GM23338 (cell line): ENCODE results near the gene CYTL1. TPM values are rescaled to one million over a fixed set of nuclear protein-coding genes. Genes with fewer than 3 reads are reported as not detected.

Experiments
- ATAC-seq: fragments of 200-7000 bp; cut with Tn5 transposase; 3 replicates; pipeline ENCODE4 v1.9.1; 2020
- DNase-seq: peaks from one replicate; pipeline ENCODE4 v3.0.0-alpha.2; 2015; ENCODE audit warnings: low spot score
- H2AFZ ChIP-seq: fragments of 200-600 bp; sonication (generic); 2 replicates; pipeline ENCODE4 v1.8.0; 2016; ENCODE audit warnings: antibody characterized with exemption, mild to moderate bottlenecking, moderate library complexity
- H3F3A ChIP-seq: fragments of 200-600 bp; sonication (generic); replicated peaks from 2 replicates; pipeline ENCODE4 v1.8.0; 2017; ENCODE audit warnings: antibody characterized with exemption, mixed run types, low read depth
- H3K27ac ChIP-seq: fragments of 200-600 bp; sonication (generic); 2 replicates; pipeline ENCODE4 v1.6.1; 2016; ENCODE audit warnings: low read depth
- H3K27me3 ChIP-seq: fragments of 200-600 bp; sonication (generic); 2 replicates; pipeline ENCODE4 v1.8.0; 2016; ENCODE audit warnings: mild to moderate bottlenecking, mixed run types, moderate library complexity; ENCODE audit not compliant: insufficient read depth
- H3K36me3 ChIP-seq: fragments of 200-600 bp; sonication (generic); 2 replicates; pipeline ENCODE4 v1.8.0; 2016; ENCODE audit warnings: mild to moderate bottlenecking; ENCODE audit not compliant: insufficient read depth
- H3K4me1 ChIP-seq: fragments of 200-600 bp; sonication (generic); 2 replicates; pipeline ENCODE4 v1.8.0; 2016; ENCODE audit warnings: mild to moderate bottlenecking, moderate library complexity; ENCODE audit not compliant: insufficient read depth
- H3K4me2 ChIP-seq: fragments of 200-600 bp; sonication (generic); 2 replicates; pipeline ENCODE4 v1.7.1; 2017; ENCODE audit warnings: mixed run types
- H3K4me3 ChIP-seq: fragments of 200-600 bp; sonication (generic); 2 replicates; pipeline ENCODE4 v1.6.1; 2016; ENCODE audit warnings: mixed run types
- H3K79me2 ChIP-seq: fragments of 200-600 bp; sonication (generic); replicated peaks from 2 replicates; pipeline ENCODE4 v1.8.0; 2017; ENCODE audit warnings: mild to moderate bottlenecking; ENCODE audit not compliant: insufficient read depth
- H3K9me2 ChIP-seq: fragments of 200-600 bp; sonication (generic); 2 replicates; pipeline ENCODE4 v1.8.0; 2017; ENCODE audit not compliant: insufficient read depth
- H4K20me1 ChIP-seq: fragments of 200-600 bp; sonication (generic); replicated peaks from 2 replicates; pipeline ENCODE4 v1.8.0; 2017; ENCODE audit warnings: mild to moderate bottlenecking; ENCODE audit not compliant: insufficient read depth
- H3K27ac Mint-ChIP-seq: 2 replicates; pipeline ENCODE4 v1.8.0; 2020; ENCODE audit warnings: inconsistent platforms, mild to moderate bottlenecking, moderate library complexity, mixed read lengths
- H3K27me3 Mint-ChIP-seq: 3 replicates; pipeline ENCODE4 v1.8.0; 2022; ENCODE audit warnings: low read depth, mild to moderate bottlenecking, moderate library complexity, mixed read lengths, inconsistent platforms; ENCODE audit not compliant: insufficient read depth, poor library complexity
- H3K36me3 Mint-ChIP-seq: 3 replicates; pipeline ENCODE4 v1.8.0; 2021; ENCODE audit warnings: low read depth, mild to moderate bottlenecking, inconsistent platforms, moderate library complexity, mixed read lengths
- H3K4me1 Mint-ChIP-seq: 3 replicates; pipeline ENCODE4 v1.8.0; 2020; ENCODE audit warnings: mild to moderate bottlenecking, inconsistent platforms, mixed read lengths
- H3K4me3 Mint-ChIP-seq: 3 replicates; pipeline ENCODE4 v1.8.0; 2021; ENCODE audit warnings: moderate library complexity, mild to moderate bottlenecking, inconsistent platforms, mixed read lengths
- H3K9me3 Mint-ChIP-seq: 3 replicates; pipeline ENCODE4 v1.8.0; 2020; ENCODE audit warnings: moderate library complexity, mild to moderate bottlenecking, inconsistent platforms, mixed read lengths
- ETS1 ChIP-seq: IDR thresholded peaks from 2 replicates; pipeline ENCODE4 v1.6.1; 2016; ENCODE audit warnings: antibody characterized with exemption
- EZH2 ChIP-seq: fragments of 200-600 bp; sonication (generic); IDR thresholded peaks from one replicate; pipeline ENCODE4 v1.8.0; 2017; ENCODE audit warnings: antibody characterized with exemption, mild to moderate bottlenecking, low read depth; ENCODE audit not compliant: unreplicated experiment
- EZH2phosphoT487 ChIP-seq: fragments of 200-600 bp; sonication (generic); IDR thresholded peaks from one replicate; pipeline ENCODE4 v1.8.1; 2018; ENCODE audit warnings: antibody characterized with exemption; ENCODE audit not compliant: unreplicated experiment
- JUNB ChIP-seq: IDR thresholded peaks from one replicate; pipeline ENCODE4 v1.6.1; 2016; ENCODE audit warnings: antibody characterized with exemption; ENCODE audit not compliant: unreplicated experiment
- NANOG ChIP-seq: IDR thresholded peaks from 2 replicates; pipeline ENCODE4 v1.6.1; 2016; ENCODE audit warnings: antibody characterized with exemption, borderline replicate concordance
- POLR2AphosphoS5 ChIP-seq: IDR thresholded peaks from 2 replicates; pipeline ENCODE4 v1.6.1; 2016; ENCODE audit warnings: antibody characterized with exemption, low read depth
- REST ChIP-seq: IDR thresholded peaks from one replicate; pipeline ENCODE4 v1.6.1; 2018; ENCODE audit warnings: antibody characterized with exemption; ENCODE audit not compliant: unreplicated experiment
- STAT1 ChIP-seq: IDR thresholded peaks from one replicate; pipeline ENCODE4 v1.6.1; 2016; ENCODE audit warnings: antibody characterized with exemption; ENCODE audit not compliant: unreplicated experiment
- ZNF114 ChIP-seq: fragments of 250-450 bp; sonication (Bioruptor Pico); IDR thresholded peaks from 2 replicates; pipeline ENCODE4 v1.5.0; 2020; ENCODE audit warnings: mild to moderate bottlenecking, moderate library complexity
- ZNF331 ChIP-seq: fragments of 250-450 bp; sonication (Bioruptor Pico); IDR thresholded peaks from 2 replicates; pipeline ENCODE4 v1.5.0; 2020; ENCODE audit warnings: low read depth, mild to moderate bottlenecking, moderate library complexity
- ZNF462 ChIP-seq: fragments of 250-450 bp; sonication (Bioruptor Pico); IDR thresholded peaks from 2 replicates; pipeline ENCODE4 v1.5.0; 2020; ENCODE audit warnings: mild to moderate bottlenecking, moderate library complexity
- polyA plus RNA-seq: library from polyadenylated mRNA; unstranded; fragments of >200 nt; fragmentation: Nextera tagmentation; extraction: Ambion mirVana; gene quantifications from 2 replicates; pipeline ENCODE4 v1.2.1, GENCODE V29; 2016
- total RNA-seq: library from RNA; depleted of rRNA; stranded (reverse); fragments of >200 nt; shearing (Covaris generic); gene quantifications from 2 replicates; pipeline ENCODE4 v1.2.3, GENCODE V29; 2014

Gene CYTL1
- total and polyA plus RNA-seq, 2 experiments from 2014 or later, result 12.6 to 17.6 TPM

DNA sequence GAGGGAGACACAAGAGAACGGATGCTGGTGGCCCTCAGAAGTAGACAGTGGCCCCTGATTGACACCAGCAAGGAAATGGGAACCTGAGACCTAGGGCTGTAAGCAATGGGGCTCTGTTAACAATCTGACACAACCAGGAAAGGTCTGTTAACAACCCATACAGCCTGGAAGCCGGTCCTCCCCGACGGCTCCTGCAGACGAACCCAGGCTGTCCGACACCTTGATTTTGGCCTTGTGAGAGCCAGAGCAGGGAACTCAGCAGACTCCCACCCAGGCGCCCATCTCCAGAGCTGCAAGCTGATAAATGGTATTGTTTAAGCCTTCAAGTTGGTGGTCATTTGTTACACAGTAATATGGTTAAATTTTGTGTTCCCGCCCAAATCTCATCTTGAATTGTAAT is 10.2 kb upstream of the CYTL1 start:
- Mint-ChIP-seq H3K36me3 (no peaks in the 10 kb centered on the region; the same call in 2 of the 3 replicates), H3K27me3 (no peaks in the 10 kb centered on the region), H3K4me1 (peaks cover 2% of the 10 kb centered on the region; the same call in 1 of the 3 replicates), H3K27ac (no peak overlapping the region), H3K4me3 (no peak overlapping the region), H3K9me3 (no peaks in the 10 kb centered on the region)
- Histone ChIP-seq H3K36me3 (no peaks in the 10 kb centered on the region), H3F3A (no peaks in the 10 kb centered on the region), H3K4me3 (no peak overlapping the region), H3K27ac (no peak overlapping the region), H3K79me2 (no peaks in the 10 kb centered on the region), H3K9me2 (no peaks in the 10 kb centered on the region), H2AFZ (no peak overlapping the region), H3K4me2 (no peak overlapping the region), H3K4me1 (no peaks in the 10 kb centered on the region), H4K20me1 (no peaks in the 10 kb centered on the region), H3K27me3 (no peaks in the 10 kb centered on the region)
- ATAC-seq, result no peak
- no peak for DNase-seq
- TF ChIP-seq ETS1, result no peak
- no peak for TF ChIP-seq EZH2
- no peak for TF ChIP-seq REST
- no peak for TF ChIP-seq NANOG
- TF ChIP-seq POLR2AphosphoS5, result no peak
- no peak for TF ChIP-seq ZNF114
- TF ChIP-seq EZH2phosphoT487, result no peak
- no peak for TF ChIP-seq STAT1
- TF ChIP-seq ZNF331 (CRISPR knock-in tag), result no peak
- no peak for TF ChIP-seq JUNB
- TF ChIP-seq ZNF462 (CRISPR knock-in tag), result no peak
